GM18499 (cell line): Measurements from ENCODE around the gene OR5K2.

Source experiments
- ATAC-seq: cut with Tn5 transposase; IDR thresholded peaks from one replicate; pipeline ENCODE4 v1.9.1; 2021; ENCODE audit warnings: moderate number of reproducible peaks; ENCODE audit not compliant: insufficient read depth, unreplicated experiment

Gene OR5K2

GRCh38 chr3:98521897-98522543 is 24.5 kb downstream of the OR5K2 start:
- ATAC-seq, result peak; percentile 31

GRCh38 chr3:98522544-98523281 is 25.2 kb downstream of the OR5K2 start, which contains the start of gene CLDND1:
Gene CLDND1, minus strand, starts transcription at chr3:98522902. Its CDS starts 1,478 bp downstream, at chr3:98521424.
- ATAC-seq, result peak; percentile 76

- no peak for ATAC-seq
Measured at GRCh38 chr3:98525494-98525893, 28.0 kb downstream of the OR5K2 start.

- no peak for ATAC-seq
Measured at GRCh38 chr3:98528474-98529346, 31.2 kb downstream of the OR5K2 start.

GRCh38 chr3:98529856-98530459 is 32.5 kb downstream of the OR5K2 start:
- ATAC-seq, result no peak

- ATAC-seq, result no peak
Measured at GRCh38 chr3:98530676-98531075, 33.2 kb downstream of the OR5K2 start.

- ATAC-seq, result peak; percentile 22
Measured at GRCh38 chr3:98531622-98532274, 34.3 kb downstream of the OR5K2 start, which contains the start of gene GPR15. Gene GPR15, plus strand, starts transcription at chr3:98531978. Its CDS starts 56 bp downstream, at chr3:98532034.

- no peak for ATAC-seq
Measured at GRCh38 chr3:98532275-98532637, 34.8 kb downstream of the OR5K2 start.

- no peak for ATAC-seq
Measured at GRCh38 chr3:98532709-98533571, 35.5 kb downstream of the OR5K2 start.

- no peak for ATAC-seq
Measured at GRCh38 chr3:98534168-98534567, 36.7 kb downstream of the OR5K2 start.

- no peak for ATAC-seq
Measured at GRCh38 chr3:98534734-98535133, 37.3 kb downstream of the OR5K2 start.

- peak; percentile 78 for ATAC-seq
Measured at GRCh38 chr3:98536456-98537017, 39.1 kb downstream of the OR5K2 start.

GRCh38 chr3:98540346-98540745 is 42.9 kb downstream of the OR5K2 start:
- ATAC-seq, result peak; percentile 24

- no peak for ATAC-seq
Measured at GRCh38 chr3:98541695-98542094, 44.2 kb downstream of the OR5K2 start.

GRCh38 chr3:98542623-98543022 is 45.1 kb downstream of the OR5K2 start:
- no peak for ATAC-seq

GRCh38 chr3:98545940-98546339 is 48.5 kb downstream of the OR5K2 start:
- ATAC-seq, result peak; percentile 53
